ENCODE measurements around the gene FBXO21. TPM values are rescaled to one million over a fixed set of nuclear protein-coding genes. Genes with fewer than 3 reads are reported as not detected.
"Not testable (repeated sequence)": the region's sequence is repeated elsewhere in the genome, so short reads cannot be mapped to it uniquely, and the experiment has no call there.

Gene FBXO21, protein sequence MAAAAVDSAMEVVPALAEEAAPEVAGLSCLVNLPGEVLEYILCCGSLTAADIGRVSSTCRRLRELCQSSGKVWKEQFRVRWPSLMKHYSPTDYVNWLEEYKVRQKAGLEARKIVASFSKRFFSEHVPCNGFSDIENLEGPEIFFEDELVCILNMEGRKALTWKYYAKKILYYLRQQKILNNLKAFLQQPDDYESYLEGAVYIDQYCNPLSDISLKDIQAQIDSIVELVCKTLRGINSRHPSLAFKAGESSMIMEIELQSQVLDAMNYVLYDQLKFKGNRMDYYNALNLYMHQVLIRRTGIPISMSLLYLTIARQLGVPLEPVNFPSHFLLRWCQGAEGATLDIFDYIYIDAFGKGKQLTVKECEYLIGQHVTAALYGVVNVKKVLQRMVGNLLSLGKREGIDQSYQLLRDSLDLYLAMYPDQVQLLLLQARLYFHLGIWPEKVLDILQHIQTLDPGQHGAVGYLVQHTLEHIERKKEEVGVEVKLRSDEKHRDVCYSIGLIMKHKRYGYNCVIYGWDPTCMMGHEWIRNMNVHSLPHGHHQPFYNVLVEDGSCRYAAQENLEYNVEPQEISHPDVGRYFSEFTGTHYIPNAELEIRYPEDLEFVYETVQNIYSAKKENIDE
- 38.1 and 88.8 TPM in 2 replicates for total RNA-seq (2014; rRNA removed; shearing (Covaris generic); ENCODE audit: low replicate concordance)

DNA sequence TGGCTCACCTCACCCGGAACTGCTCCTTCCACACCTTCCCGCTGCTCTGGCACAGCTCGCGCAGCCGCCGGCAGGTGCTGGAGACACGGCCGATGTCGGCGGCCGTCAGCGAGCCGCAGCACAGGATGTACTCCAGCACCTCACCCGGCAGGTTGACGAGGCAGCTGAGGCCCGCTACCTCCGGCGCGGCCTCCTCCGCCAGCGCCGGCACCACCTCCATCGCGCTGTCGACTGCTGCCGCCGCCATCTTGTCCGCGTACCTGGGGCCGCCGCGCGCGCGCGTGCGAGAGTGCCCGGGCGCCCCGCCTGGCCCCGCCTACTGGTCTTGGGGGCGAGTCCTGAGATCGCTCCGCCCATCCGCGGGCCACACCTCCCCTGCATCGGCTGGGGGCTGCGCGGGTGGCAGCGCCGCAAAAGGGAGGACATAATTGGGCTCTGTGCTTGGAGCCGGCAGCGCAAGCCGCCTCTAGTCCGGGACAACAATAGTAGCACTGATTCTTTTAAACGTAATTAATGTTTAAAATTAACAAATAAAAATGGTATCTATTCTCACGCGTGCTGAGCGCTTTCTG lies at the start of gene FBXO21:
Gene FBXO21 (minus strand): TSS at position 261 of the 572 bp plus-strand sequence. CDS start 14 bp downstream, at position 247.
- DNase-seq (ENCODE audit: low read depth), result peak; percentile 84
- in situ Hi-C loops (cut with HindIII; ENCODE audit: low pct_unique_long_range_greater_than_20kb, low sequenced_read_pairs), result no loop called here

DNA sequence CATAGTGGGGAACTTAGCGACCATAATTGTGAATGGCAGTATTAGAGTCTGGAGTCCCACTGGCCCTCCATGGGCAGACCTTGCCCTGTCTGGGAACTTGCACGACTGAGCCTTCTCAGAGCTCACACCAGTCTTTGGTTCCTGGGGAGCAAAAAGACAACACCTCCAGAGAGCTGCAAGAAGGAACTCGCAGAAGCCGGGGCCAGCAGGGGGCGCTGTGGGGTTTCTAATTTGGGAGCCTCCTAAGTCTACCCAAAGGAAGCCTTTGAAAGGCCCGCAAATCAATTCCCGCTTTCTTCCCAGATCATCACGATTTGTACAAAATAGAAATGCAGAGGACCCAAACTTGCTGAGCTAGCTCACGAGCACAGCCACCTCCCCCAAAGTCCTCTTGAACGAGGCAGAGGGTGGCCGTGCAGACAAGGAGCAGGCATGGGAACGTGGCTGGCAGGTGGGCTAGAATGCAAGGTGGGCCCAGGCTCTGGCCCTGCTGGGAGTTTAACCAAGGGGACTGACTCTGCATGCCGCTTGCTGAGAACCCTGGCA lies 46.3 kb upstream of the FBXO21 start:
- DNase-seq (ENCODE audit: low read depth), result peak; percentile 41
- in situ Hi-C loops (cut with HindIII; ENCODE audit: low pct_unique_long_range_greater_than_20kb, low sequenced_read_pairs), result no loop called here

DNA sequence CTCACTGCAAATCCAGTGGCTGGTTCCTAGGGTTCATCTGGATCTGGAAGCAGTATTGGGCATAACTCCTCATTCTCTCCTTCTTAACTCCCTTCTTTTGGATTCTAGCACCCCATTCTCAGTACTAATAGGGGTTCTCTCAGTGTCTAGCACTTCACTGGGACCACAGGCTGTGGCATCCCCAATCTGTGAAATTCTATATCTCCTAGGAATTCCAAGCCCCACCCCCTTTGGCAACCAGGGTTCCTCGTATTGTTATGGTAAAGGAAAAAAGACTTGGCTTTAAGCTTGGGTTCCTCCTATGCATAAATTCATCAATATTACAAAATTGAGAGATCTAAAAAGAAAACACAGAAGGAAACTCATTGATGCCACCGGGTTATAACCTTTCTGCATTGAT lies 45.0 kb upstream of the FBXO21 start:
- DNase-seq (ENCODE audit: low read depth), result no peak
- in situ Hi-C loops (cut with HindIII; ENCODE audit: low pct_unique_long_range_greater_than_20kb, low sequenced_read_pairs), result no loop called here

DNA sequence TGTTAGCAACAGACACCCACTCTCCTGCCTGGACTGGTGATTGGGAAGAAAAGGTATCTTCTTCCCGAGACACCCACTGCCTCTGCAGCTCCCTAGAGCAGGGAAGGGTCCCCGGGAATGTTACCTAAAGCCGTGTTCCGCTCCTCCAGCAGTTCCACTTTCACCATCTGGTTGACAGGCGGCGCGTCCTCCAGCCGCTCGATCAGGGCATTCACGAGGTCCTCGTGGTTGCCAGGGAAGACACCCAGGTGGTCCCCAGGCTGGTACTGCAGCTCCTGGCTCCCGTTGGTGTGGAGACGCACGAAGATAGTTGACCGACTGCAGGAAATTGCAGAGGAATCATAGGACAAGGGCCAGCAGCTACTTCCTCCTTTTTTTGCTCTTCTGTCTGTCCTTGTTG lies 44.2 kb upstream of the FBXO21 start:
- in situ Hi-C loops (cut with HindIII; ENCODE audit: low pct_unique_long_range_greater_than_20kb, low sequenced_read_pairs), result no loop called here
- DNase-seq (ENCODE audit: low read depth), result no peak

DNA sequence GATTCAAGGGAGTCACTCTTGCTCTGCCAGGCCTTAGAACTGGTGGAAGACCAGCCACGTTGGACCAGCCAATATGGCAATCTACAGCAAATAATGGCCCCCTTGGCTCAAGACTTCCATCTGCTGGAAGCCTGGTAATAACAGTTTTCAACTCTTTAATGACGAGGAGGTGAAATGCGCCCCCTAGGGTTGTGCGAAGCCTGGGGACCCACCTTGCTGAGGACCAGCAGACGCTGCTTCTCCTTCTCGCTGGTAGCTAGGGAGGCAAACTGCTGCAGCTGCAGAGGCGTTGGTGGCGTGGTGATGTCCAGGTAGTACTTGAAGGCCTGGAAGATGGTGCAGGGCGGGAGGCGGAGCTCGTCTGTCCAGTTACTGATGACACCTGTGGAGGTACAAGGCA lies 41.5 kb upstream of the FBXO21 start:
- in situ Hi-C loops (cut with HindIII; ENCODE audit: low pct_unique_long_range_greater_than_20kb, low sequenced_read_pairs), result no loop called here
- no peak for DNase-seq (ENCODE audit: low read depth)

DNA sequence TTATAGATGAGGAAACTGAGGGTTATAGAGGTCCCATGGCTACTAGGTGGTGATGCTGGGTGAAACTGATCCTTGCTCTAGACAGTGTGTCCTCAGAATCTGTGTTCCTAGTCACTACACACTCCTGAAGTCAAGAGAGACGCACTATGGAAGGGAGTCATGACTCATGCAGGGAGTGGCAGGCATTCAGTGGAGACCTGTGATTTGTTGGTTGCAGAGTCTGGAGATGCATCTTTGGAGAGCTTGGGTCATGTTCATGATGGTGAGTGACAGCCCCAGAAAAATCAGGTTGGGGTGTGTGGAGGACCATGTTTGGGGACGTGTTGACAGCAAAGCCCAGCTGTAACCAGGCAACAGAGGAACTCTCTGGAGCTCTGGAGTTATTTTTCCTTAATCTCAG lies 38.0 kb upstream of the FBXO21 start:
- peak; percentile 40 for DNase-seq (ENCODE audit: low read depth)
- in situ Hi-C loops (cut with HindIII; ENCODE audit: low pct_unique_long_range_greater_than_20kb, low sequenced_read_pairs), result no loop called here

DNA sequence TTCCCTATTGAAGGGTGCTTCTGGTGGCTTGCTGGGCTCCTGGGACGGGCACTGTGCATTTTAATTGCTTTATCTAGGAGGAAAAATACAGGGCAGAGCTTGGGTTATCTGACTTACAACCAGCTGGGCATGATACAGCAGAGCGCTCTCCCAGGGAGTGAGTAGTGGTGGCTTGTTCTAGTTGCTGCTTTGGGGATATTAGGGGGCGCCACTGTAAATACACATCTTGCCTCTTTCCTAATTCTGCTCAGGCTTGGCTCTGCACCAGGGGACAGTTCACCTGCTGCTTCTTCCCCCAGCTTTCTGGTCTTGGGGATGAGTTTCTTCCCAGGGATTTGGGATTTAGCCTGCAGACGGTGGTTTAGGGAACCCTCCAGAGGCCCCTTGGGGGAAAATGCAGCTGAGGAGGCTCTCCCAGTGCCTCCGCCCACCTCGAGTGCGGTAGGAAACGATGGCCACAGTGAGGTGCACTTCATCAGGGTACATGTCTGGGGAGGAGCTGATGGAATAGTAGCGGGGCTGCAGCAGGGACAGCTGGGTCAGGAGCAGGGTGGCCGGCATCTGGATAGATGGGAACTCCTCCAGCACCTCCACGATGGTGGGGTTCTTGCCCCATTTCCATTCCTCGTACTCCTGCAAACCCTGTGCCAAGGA lies 36.9 kb upstream of the FBXO21 start:
- in situ Hi-C loops (cut with HindIII; ENCODE audit: low pct_unique_long_range_greater_than_20kb, low sequenced_read_pairs), result no loop called here
- no peak for DNase-seq (ENCODE audit: low read depth)

DNA sequence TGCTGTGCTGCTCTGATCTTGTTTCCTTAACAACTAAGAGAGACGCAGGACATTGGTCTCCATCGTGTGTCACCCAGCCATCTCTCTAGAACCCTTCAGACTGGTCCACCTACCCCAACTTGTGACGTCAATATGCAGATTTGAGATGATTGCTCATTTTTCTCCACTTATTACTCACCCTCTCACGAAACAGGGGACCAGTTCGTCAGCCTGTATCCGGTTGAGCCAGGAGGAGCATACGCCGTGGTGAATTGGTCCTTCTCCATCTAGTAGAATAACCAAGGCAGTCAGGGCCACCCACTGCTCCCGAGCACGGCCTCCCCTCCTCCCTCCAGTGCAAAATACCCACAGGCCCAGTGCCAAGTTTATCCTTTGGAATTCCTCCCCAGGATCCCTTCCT lies 36.2 kb upstream of the FBXO21 start:
- DNase-seq (ENCODE audit: low read depth), result no peak
- in situ Hi-C loops (cut with HindIII; ENCODE audit: low pct_unique_long_range_greater_than_20kb, low sequenced_read_pairs), result no loop called here

DNA sequence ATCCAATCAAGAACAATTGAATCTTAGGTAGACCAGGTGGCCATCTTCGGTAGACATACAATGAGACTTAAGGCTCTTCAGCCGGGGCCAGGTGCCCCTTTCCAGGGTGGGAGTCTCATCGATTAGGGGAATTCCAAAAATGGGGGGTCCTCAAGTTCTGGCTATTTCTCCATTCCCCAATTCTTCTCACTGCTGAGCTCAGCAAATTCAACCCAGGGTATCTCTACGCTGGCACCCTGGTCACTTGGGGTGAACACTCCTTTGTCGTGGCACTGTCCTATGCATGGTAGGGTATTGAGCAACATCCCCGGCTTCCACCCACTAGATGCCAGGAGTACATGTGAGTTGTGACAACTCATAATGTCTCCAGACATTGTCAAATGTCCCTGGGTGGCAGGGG lies 34.9 kb upstream of the FBXO21 start:
- in situ Hi-C loops (cut with HindIII; ENCODE audit: low pct_unique_long_range_greater_than_20kb, low sequenced_read_pairs), result no loop called here
- no peak for DNase-seq (ENCODE audit: low read depth)

DNA sequence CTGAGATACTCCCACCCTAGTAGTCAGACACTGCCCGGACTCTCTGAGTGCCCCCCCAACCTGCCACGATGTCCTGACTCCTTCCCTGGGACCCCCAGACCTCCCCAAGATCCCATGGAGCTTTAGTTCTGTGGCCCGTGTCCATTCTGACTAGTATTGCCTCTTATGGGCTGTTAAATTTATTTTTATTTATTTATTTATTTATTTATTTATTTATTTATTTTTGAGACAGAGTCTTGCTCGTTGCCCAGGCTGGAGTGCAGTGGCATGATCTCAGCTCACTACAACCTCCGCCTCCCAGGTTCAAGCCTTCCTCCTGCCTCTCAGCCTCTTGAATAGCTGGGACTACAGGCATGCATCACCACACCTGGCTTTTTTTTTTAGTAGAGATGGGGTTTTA lies 30.7 kb upstream of the FBXO21 start:
- in situ Hi-C loops (cut with HindIII; ENCODE audit: low pct_unique_long_range_greater_than_20kb, low sequenced_read_pairs); DNase-seq (ENCODE audit: low read depth): not testable (repeated sequence)

DNA sequence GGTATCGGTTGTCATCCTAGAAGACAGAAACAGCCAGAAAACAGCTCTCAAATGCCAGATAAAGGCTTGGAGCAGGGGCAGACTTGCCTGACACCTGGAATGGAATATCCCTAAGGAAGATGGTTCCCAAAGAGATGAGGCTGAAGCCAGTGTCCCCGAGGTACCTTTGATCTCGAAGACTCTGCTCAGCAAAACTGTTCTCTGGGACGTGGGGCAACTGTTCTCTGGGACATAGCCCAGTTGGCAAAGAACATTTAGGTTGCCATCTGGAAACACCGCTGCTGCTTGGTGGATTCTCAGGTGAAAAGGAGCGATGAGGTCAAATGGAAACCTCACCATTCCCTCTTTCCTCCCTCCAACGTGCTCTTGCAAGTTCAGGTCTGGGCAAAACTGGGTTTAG lies 27.9 kb upstream of the FBXO21 start:
- in situ Hi-C loops (cut with HindIII; ENCODE audit: low pct_unique_long_range_greater_than_20kb, low sequenced_read_pairs), result no loop called here
- no peak for DNase-seq (ENCODE audit: low read depth)

DNA sequence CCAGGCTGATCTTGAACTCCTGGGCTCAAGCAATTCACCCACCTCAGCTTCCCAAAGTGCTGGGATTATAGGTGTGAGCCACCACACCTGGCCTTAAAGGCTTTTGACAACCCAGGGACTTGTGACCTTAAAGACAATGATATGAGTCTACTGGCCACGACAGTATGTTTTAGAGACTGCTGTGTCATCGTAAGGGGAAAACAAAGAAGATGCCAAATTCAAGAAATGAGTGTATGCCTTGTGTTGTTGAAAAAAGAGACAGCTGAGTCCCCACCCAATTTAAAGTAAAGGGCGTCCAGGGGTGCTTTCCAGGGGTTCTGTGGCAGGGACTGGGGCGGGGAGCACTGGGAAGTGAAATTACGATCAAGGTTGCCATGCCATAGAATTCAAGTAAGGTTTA lies 26.4 kb upstream of the FBXO21 start:
- in situ Hi-C loops (cut with HindIII; ENCODE audit: low pct_unique_long_range_greater_than_20kb, low sequenced_read_pairs), result no loop called here
- DNase-seq (ENCODE audit: low read depth), result no peak

DNA sequence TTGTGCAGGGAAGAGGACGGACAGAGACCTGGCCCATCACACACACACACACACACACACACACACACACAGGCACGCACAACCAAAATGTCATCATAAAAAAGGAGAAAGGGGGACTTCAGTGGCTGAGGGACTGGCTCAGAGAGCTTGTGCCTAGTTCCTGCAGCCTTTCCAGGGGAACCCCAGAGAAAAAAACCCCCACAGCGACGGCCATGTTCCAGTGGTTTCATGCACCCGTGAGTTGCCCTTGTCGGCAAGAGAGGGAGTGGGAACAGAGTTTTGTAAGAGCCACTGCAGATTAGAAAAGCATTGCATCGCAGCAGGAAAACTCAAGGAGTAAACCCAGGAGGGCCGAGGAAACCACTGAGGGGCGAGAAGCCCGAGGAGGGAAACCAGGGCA lies 24.5 kb upstream of the FBXO21 start:
- in situ Hi-C loops (cut with HindIII; ENCODE audit: low pct_unique_long_range_greater_than_20kb, low sequenced_read_pairs), result no loop called here

DNA sequence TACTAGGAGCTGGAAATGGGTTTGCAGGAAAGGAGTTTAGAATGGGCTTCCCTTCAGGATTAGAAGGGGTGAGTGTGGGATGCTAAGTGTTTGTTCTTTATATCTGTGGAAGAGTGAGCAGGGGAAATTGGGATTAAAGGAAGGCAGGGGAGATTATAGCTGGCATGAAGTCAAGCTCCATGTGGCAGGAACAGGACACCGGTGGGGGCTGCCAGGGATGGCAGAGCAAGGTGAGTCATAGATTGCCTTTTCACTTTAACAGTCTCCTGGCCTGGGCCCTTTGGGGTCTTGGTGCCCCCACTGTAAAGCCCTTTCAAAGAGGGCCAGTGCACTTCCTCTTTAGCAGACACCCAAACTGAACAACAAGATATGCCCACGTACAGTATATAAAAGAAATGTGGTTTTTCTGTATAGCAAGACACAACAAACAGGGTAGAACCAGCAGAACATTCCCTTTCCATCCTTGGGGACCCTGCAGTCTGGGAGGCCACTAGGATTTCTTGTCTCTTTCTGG lies 23.1 kb upstream of the FBXO21 start:
- in situ Hi-C loops (cut with HindIII; ENCODE audit: low pct_unique_long_range_greater_than_20kb, low sequenced_read_pairs), result no loop called here

More for the DNA sequence above, 24.5 kb upstream of the FBXO21 start:
- DNase-seq (ENCODE audit: low read depth), result no peak

DNA sequence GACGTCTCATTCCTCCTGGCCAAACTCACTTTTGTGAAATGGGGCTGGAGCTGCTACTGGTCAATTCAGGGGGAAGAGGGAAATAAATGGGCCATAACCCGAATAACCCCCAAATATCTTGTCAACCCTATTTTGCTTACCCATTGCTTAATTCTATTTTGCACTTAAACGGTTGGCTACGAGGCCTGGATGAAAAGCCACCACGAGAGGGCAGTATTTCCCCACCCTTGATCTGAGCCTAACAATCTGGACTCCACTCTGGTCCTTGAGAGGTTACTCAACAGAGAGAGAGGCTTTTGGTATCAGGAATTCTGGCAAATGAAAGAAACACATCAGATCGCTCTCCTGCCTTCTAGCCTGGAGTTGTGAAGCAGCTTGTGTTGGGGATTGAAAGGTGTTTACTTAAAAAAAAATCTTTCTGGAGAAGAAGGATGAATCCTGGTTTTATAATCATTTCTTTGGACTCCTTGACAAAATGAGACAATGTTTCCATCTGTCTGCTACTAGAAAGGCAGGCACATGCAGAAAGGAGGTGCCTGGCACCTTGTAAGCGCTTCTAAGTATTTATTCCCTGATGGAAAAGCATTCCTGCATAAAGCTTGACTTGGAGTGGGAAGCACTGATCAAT lies 22.4 kb upstream of the FBXO21 start:
- in situ Hi-C loops (cut with HindIII; ENCODE audit: low pct_unique_long_range_greater_than_20kb, low sequenced_read_pairs), result no loop called here
- peak; percentile 46 for DNase-seq (ENCODE audit: low read depth)

More for the DNA sequence above, 23.1 kb upstream of the FBXO21 start:
- DNase-seq (ENCODE audit: low read depth), result no peak

DNA sequence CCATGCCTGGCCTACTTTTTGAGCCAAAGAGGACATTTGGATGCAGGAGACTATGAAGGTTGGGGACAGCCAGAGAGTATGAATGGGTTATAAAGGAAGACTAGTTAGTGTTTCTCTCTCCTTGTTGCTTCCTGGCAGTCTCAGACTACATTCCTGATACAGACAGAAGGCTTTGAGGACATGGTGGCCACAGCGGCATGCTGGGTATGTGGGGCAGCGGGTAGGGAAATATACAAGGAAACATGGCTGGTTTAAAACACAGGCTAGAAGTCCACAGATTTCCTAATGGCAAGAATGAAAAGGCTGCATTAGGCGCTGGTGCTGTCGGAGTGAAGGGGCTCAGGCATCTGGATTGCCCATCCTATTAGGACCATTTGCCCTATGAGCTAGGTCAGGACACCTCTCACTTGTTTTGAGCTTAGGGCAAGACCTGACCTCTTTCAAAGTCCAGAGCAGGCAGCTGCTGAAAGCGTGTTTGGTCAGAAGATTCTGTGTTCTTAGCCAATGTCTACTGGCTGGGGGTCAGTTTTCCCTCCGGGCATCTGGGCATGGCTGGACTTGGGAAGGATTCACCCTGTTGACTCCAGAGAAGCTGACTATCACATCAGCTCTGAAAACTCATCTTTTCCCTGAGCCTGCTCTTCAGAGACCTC lies 20.1 kb upstream of the FBXO21 start:
- no peak for DNase-seq (ENCODE audit: low read depth)
- in situ Hi-C loops (cut with HindIII; ENCODE audit: low pct_unique_long_range_greater_than_20kb, low sequenced_read_pairs), result no loop called here

DNA sequence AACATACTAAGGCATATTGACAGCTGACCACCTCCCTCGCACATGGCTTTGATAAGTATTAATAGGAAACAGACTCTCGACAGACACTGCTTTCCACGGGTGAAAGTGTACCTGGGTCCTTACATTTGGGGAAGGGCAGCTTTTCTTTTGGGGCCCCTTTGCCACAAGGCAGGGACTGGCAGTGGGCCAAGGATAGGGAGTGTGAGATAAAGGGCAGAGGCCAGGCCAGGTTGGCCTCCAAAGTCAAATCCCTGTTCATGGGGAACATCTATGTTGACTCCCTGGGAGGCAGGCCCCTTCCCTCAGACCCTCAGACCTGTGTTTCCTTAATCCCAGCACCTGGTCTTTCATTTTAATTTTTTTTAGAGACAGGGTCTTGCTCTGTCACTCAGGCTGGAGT lies 19.4 kb upstream of the FBXO21 start:
- DNase-seq (ENCODE audit: low read depth), result no peak
- in situ Hi-C loops (cut with HindIII; ENCODE audit: low pct_unique_long_range_greater_than_20kb, low sequenced_read_pairs), result loop anchor here (10.0 kb wide), 1 partner anchor 645 kb away; no protein-coding TSS in a partner anchor

Measured in Caki2 (cell line).